Loucy (cell line): ENCODE results near the gene UGT1A6.

Source experiments
- H2AFZ ChIP-seq: fragments of 200-600 bp; sonication (generic); 2 replicates; pipeline ENCODE4 v1.6.0; 2016; ENCODE audit warnings: antibody characterized with exemption, mild to moderate bottlenecking, low read length, moderate library complexity
- H3F3A ChIP-seq: fragments of 200-600 bp; 2 replicates; pipeline ENCODE4 v1.6.0; 2016; ENCODE audit warnings: antibody characterized with exemption, low read depth, mild to moderate bottlenecking
- H3K27me3 ChIP-seq: fragments of 200-600 bp; sonication (generic); 2 replicates; pipeline ENCODE4 v1.6.1; 2014; ENCODE audit warnings: low read length, mild to moderate bottlenecking; ENCODE audit not compliant: insufficient read depth, poor library complexity, severe bottlenecking
- H3K36me3 ChIP-seq: fragments of 200-600 bp; sonication (generic); 2 replicates; pipeline ENCODE4 v1.6.1; 2016; ENCODE audit warnings: low read length; ENCODE audit not compliant: insufficient read depth
- H3K4me1 ChIP-seq: fragments of 200-600 bp; sonication (generic); 2 replicates; pipeline ENCODE4 v1.5.1; 2014; ENCODE audit warnings: low read length, mild to moderate bottlenecking; ENCODE audit not compliant: insufficient read depth, poor library complexity, severe bottlenecking
- H3K4me2 ChIP-seq: fragments of 200-600 bp; sonication (generic); 2 replicates; pipeline ENCODE4 v1.6.0; 2014; ENCODE audit warnings: antibody characterized with exemption, low read length, low read depth, mild to moderate bottlenecking; ENCODE audit not compliant: poor library complexity, severe bottlenecking
- H3K4me3 ChIP-seq: fragments of 200-600 bp; sonication (generic); 2 replicates; pipeline ENCODE4 v1.5.1; 2014; ENCODE audit warnings: low read length, mild to moderate bottlenecking, mixed read lengths; ENCODE audit not compliant: poor library complexity, severe bottlenecking
- H3K79me2 ChIP-seq: fragments of 200-600 bp; sonication (generic); 2 replicates; pipeline ENCODE4 v1.6.1; 2014; ENCODE audit warnings: low read length; ENCODE audit not compliant: insufficient read depth
- H3K9ac ChIP-seq: fragments of 200-600 bp; sonication (generic); 2 replicates; pipeline ENCODE4 v1.6.0; 2014; ENCODE audit warnings: mild to moderate bottlenecking, low read depth, low read length, moderate library complexity; ENCODE audit not compliant: poor library complexity, severe bottlenecking
- H3K9me2 ChIP-seq: fragments of 200-600 bp; sonication (generic); replicated peaks from 2 replicates; pipeline ENCODE4 v1.6.1; 2016; ENCODE audit warnings: low read depth, low read length, mixed read lengths
- H3K9me3 ChIP-seq: fragments of 200-600 bp; sonication (generic); 2 replicates; pipeline ENCODE4 v1.6.1; 2014; ENCODE audit warnings: mild to moderate bottlenecking, antibody characterized with exemption, low read length, low read depth; ENCODE audit not compliant: insufficient read depth
- H4K20me1 ChIP-seq: fragments of 200-600 bp; sonication (generic); 2 replicates; pipeline ENCODE4 v1.6.0; 2014; ENCODE audit warnings: antibody characterized with exemption, low read length, mild to moderate bottlenecking; ENCODE audit not compliant: insufficient read depth, poor library complexity, severe bottlenecking
- CTCF ChIP-seq: fragments of 200-600 bp; sonication (generic); conservative IDR thresholded peaks from 2 replicates; pipeline ENCODE4 v1.5.1; 2014; ENCODE audit warnings: mild to moderate bottlenecking, antibody characterized with exemption, low read length
- EZH2phosphoT487 ChIP-seq: fragments of 200-600 bp; IDR thresholded peaks from 2 replicates; pipeline ENCODE4 v1.6.1; 2018; ENCODE audit warnings: antibody characterized with exemption, mild to moderate bottlenecking, moderate library complexity, borderline replicate concordance

Gene UGT1A6

GRCh38 chr2:233764264-233764663 lies 71.6 kb downstream of the UGT1A6 start:
- Histone ChIP-seq H3K36me3 (no peaks in the 10 kb centered on the region), H2AFZ (no peak overlapping the region), H3K27me3 (no peaks in the 10 kb centered on the region), H3K4me2 (no peak overlapping the region), H3K9me2 (no peaks in the 10 kb centered on the region), H3K9ac (no peak overlapping the region), H3F3A (no peaks in the 10 kb centered on the region), H3K4me1 (no peaks in the 10 kb centered on the region), H4K20me1 (no peaks in the 10 kb centered on the region), H3K9me3 (no peaks in the 10 kb centered on the region), H3K4me3 (no peak overlapping the region), H3K79me2 (no peaks in the 10 kb centered on the region)
- TF ChIP-seq CTCF: no peak
- TF ChIP-seq EZH2phosphoT487: no peak

GRCh38 chr2:233764761-233765160 lies 72.1 kb downstream of the UGT1A6 start:
- Histone ChIP-seq H3K9me3 (no peaks in the 10 kb centered on the region), H4K20me1 (no peaks in the 10 kb centered on the region), H3K4me2 (no peak overlapping the region), H2AFZ (no peak overlapping the region), H3K27me3 (no peaks in the 10 kb centered on the region), H3K9me2 (no peaks in the 10 kb centered on the region), H3K9ac (no peak overlapping the region), H3K79me2 (no peaks in the 10 kb centered on the region), H3F3A (no peaks in the 10 kb centered on the region), H3K4me1 (no peaks in the 10 kb centered on the region), H3K36me3 (no peaks in the 10 kb centered on the region), H3K4me3 (no peak overlapping the region)
- TF ChIP-seq CTCF: no peak
- no peak for TF ChIP-seq EZH2phosphoT487

- TF ChIP-seq CTCF: no peak
- TF ChIP-seq EZH2phosphoT487: no peak
- Histone ChIP-seq H3K4me1 (no peaks in the 10 kb centered on the region), H3K4me3 (no peak overlapping the region), H3K79me2 (no peaks in the 10 kb centered on the region), H4K20me1 (no peaks in the 10 kb centered on the region), H3K4me2 (no peak overlapping the region), H3K27me3 (no peaks in the 10 kb centered on the region), H3K9me2 (no peaks in the 10 kb centered on the region), H3F3A (no peaks in the 10 kb centered on the region), H3K36me3 (no peaks in the 10 kb centered on the region), H3K9me3 (no peaks in the 10 kb centered on the region), H3K9ac (no peak overlapping the region), H2AFZ (no peak overlapping the region)
These were observed 73.7 kb downstream of the UGT1A6 start for GRCh38 chr2:233766416-233766815.
